ENCODE data around the gene SLC2A4RG. TPM values are rescaled to one million over a fixed set of nuclear protein-coding genes. Genes with fewer than 3 reads are reported as not detected.

SLC2A4RG gene
- total and polyA plus RNA-seq, 2 donors, result 33.4 to 66.1 TPM

GRCh38 chr20:63755933-63756647, 16.5 kb downstream of the SLC2A4RG start:
- Histone ChIP-seq H3K4me3 (ENCODE audit: low read length in 2 of 2) (no peak overlapping the region), H3K27me3 (ENCODE audit: control insufficient read depth in 2 of 2, insufficient read depth in 1 of 2, low read length in 1 of 2) (no peaks in the 10 kb centered on the region), H3K27ac (ENCODE audit: low read depth in 1 of 2, low read length in 1 of 2) (no peak overlapping the region), H3K4me1 (ENCODE audit: control insufficient read depth in 2 of 2, insufficient read depth in 2 of 2, low read length in 2 of 2) (peaks cover 2 to 7% of the 10 kb centered on the region in 2 donors), H3K9me3 (ENCODE audit: control insufficient read depth in 2 of 2, insufficient read depth in 1 of 2, low read length in 1 of 2) (no peaks in the 10 kb centered on the region), H3K36me3 (ENCODE audit: control insufficient read depth in 2 of 2, insufficient read depth in 2 of 2, low read length in 1 of 2) (no peaks in the 10 kb centered on the region)
- WGBS, result 94% methylated on average over 18 of the region's 18 CpGs
- DNase-seq (ENCODE audit: low read depth in 6 of 9, low spot score in 9 of 9), result no peak

- no peaks in the 10 kb centered on the region for H3K27me3 ChIP-seq (ENCODE audit: control insufficient read depth in 2 of 2, insufficient read depth in 1 of 2, low read length in 1 of 2)
- H3K9me3 ChIP-seq (ENCODE audit: control insufficient read depth in 2 of 2, insufficient read depth in 1 of 2, low read length in 1 of 2), result no peaks in the 10 kb centered on the region
- H3K27ac ChIP-seq (ENCODE audit: low read depth in 1 of 2, low read length in 1 of 2), result no peak overlapping the region
- WGBS, result 21% methylated on average over 8 of the region's 8 CpGs
- H3K4me3 ChIP-seq (ENCODE audit: low read length in 2 of 2), result no peak overlapping the region
- no peak for DNase-seq (ENCODE audit: low read depth in 6 of 9, low spot score in 9 of 9)
- H3K36me3 ChIP-seq (ENCODE audit: control insufficient read depth in 2 of 2, insufficient read depth in 2 of 2, low read length in 1 of 2), result no peaks in the 10 kb centered on the region
- H3K4me1 ChIP-seq (ENCODE audit: control insufficient read depth in 2 of 2, insufficient read depth in 2 of 2, low read length in 2 of 2), result peaks cover 0 to 3% of the 10 kb centered on the region in 2 donors
Measured at GRCh38 chr20:63756648-63756991, 17.0 kb downstream of the SLC2A4RG start.

DNA sequence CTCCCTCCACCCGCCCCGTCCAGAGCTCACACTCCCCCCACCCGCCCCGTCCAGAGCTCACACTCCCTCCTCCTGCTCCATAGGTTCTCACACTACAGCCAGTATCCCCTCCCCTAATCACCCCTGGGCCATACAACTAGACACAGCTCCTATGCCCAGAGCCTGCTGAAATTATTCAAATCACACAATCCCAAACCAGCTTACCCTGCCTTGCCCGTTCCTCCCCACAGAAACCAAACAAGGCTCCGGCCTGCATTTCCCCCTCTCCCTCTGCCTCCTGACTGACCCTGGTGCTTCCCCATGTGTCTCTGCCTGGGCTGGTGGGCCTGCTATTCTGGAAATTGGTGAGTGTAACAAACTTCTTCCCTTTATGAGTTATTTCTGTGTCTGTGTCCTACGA, 18.6 kb downstream of the SLC2A4RG start:
- 98% methylated on average over 7 of the region's 7 CpGs for WGBS
- Histone ChIP-seq H3K4me1 (ENCODE audit: control insufficient read depth in 2 of 2, insufficient read depth in 2 of 2, low read length in 2 of 2) (no peaks in the 10 kb centered on the region), H3K4me3 (ENCODE audit: low read length in 2 of 2) (no peak overlapping the region), H3K9me3 (ENCODE audit: control insufficient read depth in 2 of 2, insufficient read depth in 1 of 2, low read length in 1 of 2) (no peaks in the 10 kb centered on the region), H3K27me3 (ENCODE audit: control insufficient read depth in 2 of 2, insufficient read depth in 1 of 2, low read length in 1 of 2) (no peaks in the 10 kb centered on the region), H3K27ac (ENCODE audit: low read depth in 1 of 2, low read length in 1 of 2) (no peak overlapping the region), H3K36me3 (ENCODE audit: control insufficient read depth in 2 of 2, insufficient read depth in 2 of 2, low read length in 1 of 2) (no peaks in the 10 kb centered on the region)
- DNase-seq (ENCODE audit: low read depth in 6 of 9, low spot score in 9 of 9), result no peak

DNA sequence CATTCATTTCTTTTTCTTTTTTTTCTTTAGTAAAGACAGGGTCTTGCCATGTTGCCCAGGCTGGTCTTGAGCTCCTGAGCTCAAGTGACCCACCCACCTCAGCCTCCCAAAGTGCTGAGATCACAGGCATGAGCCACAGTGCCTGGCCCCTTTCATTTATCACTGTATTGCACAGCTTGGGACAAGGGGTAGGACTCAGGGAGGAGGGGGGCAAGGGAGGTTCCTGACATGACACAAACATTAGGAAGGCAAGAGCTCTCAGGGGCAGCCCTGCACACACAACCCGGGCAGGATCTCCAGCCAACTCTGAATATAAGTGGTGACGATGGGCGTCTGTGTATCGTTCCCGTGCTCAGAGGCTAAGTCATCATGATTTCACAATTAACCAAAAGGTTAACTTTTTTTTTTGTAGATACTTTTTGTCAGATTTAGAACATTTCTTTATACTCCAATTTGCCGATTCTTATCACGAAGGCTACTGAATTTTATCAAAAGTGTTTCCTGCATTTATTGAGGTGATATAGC, 19.9 kb downstream of the SLC2A4RG start:
- no peaks in the 10 kb centered on the region for H3K27me3 ChIP-seq (ENCODE audit: control insufficient read depth in 2 of 2, insufficient read depth in 1 of 2, low read length in 1 of 2)
- H3K9me3 ChIP-seq (ENCODE audit: control insufficient read depth in 2 of 2, insufficient read depth in 1 of 2, low read length in 1 of 2), result no peaks in the 10 kb centered on the region
- no peaks in the 10 kb centered on the region for H3K4me1 ChIP-seq (ENCODE audit: control insufficient read depth in 2 of 2, insufficient read depth in 2 of 2, low read length in 2 of 2)
- WGBS, result 98% methylated on average over 7 of the region's 7 CpGs
- no peak overlapping the region for H3K4me3 ChIP-seq (ENCODE audit: low read length in 2 of 2)
- no peak for DNase-seq (ENCODE audit: low read depth in 6 of 9, low spot score in 9 of 9)
- no peak overlapping the region for H3K27ac ChIP-seq (ENCODE audit: low read depth in 1 of 2, low read length in 1 of 2)
- no peaks in the 10 kb centered on the region for H3K36me3 ChIP-seq (ENCODE audit: control insufficient read depth in 2 of 2, insufficient read depth in 2 of 2, low read length in 1 of 2)

DNA sequence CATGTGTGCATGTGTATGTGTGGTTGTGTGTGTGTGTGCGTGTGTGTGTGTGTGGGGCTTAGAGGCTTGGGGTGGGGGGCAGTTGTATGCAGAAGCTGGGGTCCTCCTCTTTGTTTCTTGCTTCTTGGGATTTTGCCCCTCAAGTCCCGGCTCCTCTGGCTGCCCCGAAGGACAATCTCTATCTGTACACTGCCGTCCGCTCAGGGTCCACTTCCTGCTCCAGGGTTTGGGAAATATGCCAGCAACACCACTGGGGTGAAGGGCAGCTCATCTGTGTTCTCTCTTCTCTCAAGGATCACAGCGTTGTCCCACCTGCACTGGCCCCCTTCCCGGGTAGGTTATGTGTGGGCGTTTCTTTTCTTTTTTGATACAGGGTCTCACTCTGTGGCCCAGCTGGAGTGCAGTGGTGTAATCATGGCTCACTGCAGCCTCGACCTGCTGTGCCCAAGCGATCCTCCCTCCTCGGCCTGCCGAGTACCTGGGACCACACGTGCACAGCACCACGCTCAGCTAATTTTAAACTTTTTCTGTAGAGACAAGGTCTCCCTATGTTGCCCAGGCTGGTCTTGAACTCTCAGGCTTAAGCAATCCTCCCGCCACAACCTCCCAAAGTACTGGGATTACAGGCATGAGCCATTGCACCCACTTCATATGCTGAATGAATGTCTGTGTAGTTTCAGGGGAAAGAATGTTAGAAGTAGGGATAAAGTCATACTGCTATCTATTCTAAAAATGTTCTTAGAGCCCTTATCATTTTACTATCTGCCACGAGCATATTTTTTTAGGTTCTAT, 25.7 kb downstream of the SLC2A4RG start:
- Histone ChIP-seq H3K4me3 (ENCODE audit: low read length in 2 of 2) (no peak overlapping the region), H3K4me1 (ENCODE audit: control insufficient read depth in 2 of 2, insufficient read depth in 2 of 2, low read length in 2 of 2) (no peaks in the 10 kb centered on the region), H3K27me3 (ENCODE audit: control insufficient read depth in 2 of 2, insufficient read depth in 1 of 2, low read length in 1 of 2) (no peaks in the 10 kb centered on the region), H3K27ac (ENCODE audit: low read depth in 1 of 2, low read length in 1 of 2) (no peak overlapping the region), H3K36me3 (ENCODE audit: control insufficient read depth in 2 of 2, insufficient read depth in 2 of 2, low read length in 1 of 2) (no peaks in the 10 kb centered on the region), H3K9me3 (ENCODE audit: control insufficient read depth in 2 of 2, insufficient read depth in 1 of 2, low read length in 1 of 2) (no peaks in the 10 kb centered on the region)
- 95% methylated on average over 16 of the region's 16 CpGs for WGBS
- DNase-seq (ENCODE audit: low read depth in 6 of 9, low spot score in 9 of 9), result no peak

- H3K9me3 ChIP-seq (ENCODE audit: control insufficient read depth in 2 of 2, insufficient read depth in 1 of 2, low read length in 1 of 2), result no peaks in the 10 kb centered on the region
- no peak overlapping the region for H3K27ac ChIP-seq (ENCODE audit: low read depth in 1 of 2, low read length in 1 of 2)
- H3K27me3 ChIP-seq (ENCODE audit: control insufficient read depth in 2 of 2, insufficient read depth in 1 of 2, low read length in 1 of 2), result no peaks in the 10 kb centered on the region
- no peak for DNase-seq (ENCODE audit: low read depth in 6 of 9, low spot score in 9 of 9)
- no peak overlapping the region for H3K4me3 ChIP-seq (ENCODE audit: low read length in 2 of 2)
- H3K4me1 ChIP-seq (ENCODE audit: control insufficient read depth in 2 of 2, insufficient read depth in 2 of 2, low read length in 2 of 2), result no peaks in the 10 kb centered on the region
- WGBS, result 98% methylated on average over 7 of the region's 7 CpGs
- no peaks in the 10 kb centered on the region for H3K36me3 ChIP-seq (ENCODE audit: control insufficient read depth in 2 of 2, insufficient read depth in 2 of 2, low read length in 1 of 2)
Measured at GRCh38 chr20:63765902-63766301, 26.3 kb downstream of the SLC2A4RG start.

- Histone ChIP-seq H3K27ac (ENCODE audit: low read depth in 1 of 2, low read length in 1 of 2) (no peak overlapping the region), H3K4me3 (ENCODE audit: low read length in 2 of 2) (no peak overlapping the region), H3K4me1 (ENCODE audit: control insufficient read depth in 2 of 2, insufficient read depth in 2 of 2, low read length in 2 of 2) (no peaks in the 10 kb centered on the region), H3K27me3 (ENCODE audit: control insufficient read depth in 2 of 2, insufficient read depth in 1 of 2, low read length in 1 of 2) (peaks cover 0 to 2% of the 10 kb centered on the region in 2 donors), H3K9me3 (ENCODE audit: control insufficient read depth in 2 of 2, insufficient read depth in 1 of 2, low read length in 1 of 2) (peaks cover 0 to 2% of the 10 kb centered on the region in 2 donors), H3K36me3 (ENCODE audit: control insufficient read depth in 2 of 2, insufficient read depth in 2 of 2, low read length in 1 of 2) (no peaks in the 10 kb centered on the region)
- DNase-seq (ENCODE audit: low read depth in 6 of 9, low spot score in 9 of 9), result no peak
- 98% methylated on average over 38 of the region's 38 CpGs for WGBS
Measured at GRCh38 chr20:63766695-63767426, 27.3 kb downstream of the SLC2A4RG start.

DNA sequence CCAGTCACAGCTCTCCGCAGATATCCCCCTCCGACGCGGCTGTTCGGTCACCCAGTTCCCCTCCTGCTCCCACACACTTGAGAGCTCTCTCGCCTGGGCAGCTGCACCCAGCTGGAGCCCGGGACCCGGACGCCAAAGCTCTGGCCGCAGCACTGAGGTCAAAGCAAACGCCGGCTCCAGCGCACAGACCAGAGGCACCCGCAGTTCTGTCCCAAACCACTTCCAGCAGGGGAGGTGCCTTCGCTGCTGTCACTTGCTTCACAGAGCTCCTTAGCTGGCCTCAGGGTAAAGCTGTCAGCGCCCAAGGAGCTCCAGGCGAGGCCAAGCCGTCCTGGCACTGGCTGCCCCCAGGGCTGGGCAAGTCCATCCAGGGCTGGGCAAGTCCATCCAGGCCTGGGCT, 27.9 kb downstream of the SLC2A4RG start:
- WGBS, result 85% methylated on average over 18 of the region's 18 CpGs
- no peak for DNase-seq (ENCODE audit: low read depth in 6 of 9, low spot score in 9 of 9)
- H3K4me3 ChIP-seq (ENCODE audit: low read length in 2 of 2), result no peak overlapping the region

DNA sequence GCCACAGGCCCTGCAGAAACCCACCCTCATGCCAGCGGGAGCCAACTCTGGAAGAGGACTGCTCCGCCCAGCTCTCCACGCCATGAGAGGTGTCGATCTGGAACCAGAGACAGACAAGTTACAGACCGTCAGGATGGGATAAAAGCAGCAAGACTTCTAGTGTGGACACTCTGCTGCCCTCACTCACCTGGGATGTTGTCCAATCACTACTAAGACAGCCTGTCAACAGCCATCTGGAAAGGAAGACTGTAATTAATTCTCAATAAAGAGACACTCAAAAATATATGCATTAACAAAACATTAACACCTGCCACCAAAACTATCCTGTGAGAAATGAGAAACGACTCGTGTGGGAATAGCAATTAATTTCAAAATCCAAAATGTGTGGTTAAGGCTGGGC, 28.3 kb downstream of the SLC2A4RG start:
- H3K27ac ChIP-seq (ENCODE audit: low read depth in 1 of 2, low read length in 1 of 2), result no peak overlapping the region
- H3K36me3 ChIP-seq (ENCODE audit: control insufficient read depth in 2 of 2, insufficient read depth in 2 of 2, low read length in 1 of 2), result no peaks in the 10 kb centered on the region
- peaks cover 0 to 2% of the 10 kb centered on the region in 2 donors for H3K4me1 ChIP-seq (ENCODE audit: control insufficient read depth in 2 of 2, insufficient read depth in 2 of 2, low read length in 2 of 2)
- H3K4me3 ChIP-seq (ENCODE audit: low read length in 2 of 2), result no peak overlapping the region
- peaks cover 0 to 2% of the 10 kb centered on the region in 2 donors for H3K9me3 ChIP-seq (ENCODE audit: control insufficient read depth in 2 of 2, insufficient read depth in 1 of 2, low read length in 1 of 2)
- no peak for DNase-seq (ENCODE audit: low read depth in 6 of 9, low spot score in 9 of 9)
- peaks cover 0 to 2% of the 10 kb centered on the region in 2 donors for H3K27me3 ChIP-seq (ENCODE audit: control insufficient read depth in 2 of 2, insufficient read depth in 1 of 2, low read length in 1 of 2)
- WGBS, result 94% methylated on average over 7 of the region's 7 CpGs

More for the DNA sequence above, 27.9 kb downstream of the SLC2A4RG start:
- Histone ChIP-seq H3K27me3 (ENCODE audit: control insufficient read depth in 2 of 2, insufficient read depth in 1 of 2, low read length in 1 of 2) (peaks cover 0 to 2% of the 10 kb centered on the region in 2 donors), H3K27ac (ENCODE audit: low read depth in 1 of 2, low read length in 1 of 2) (no peak overlapping the region), H3K36me3 (ENCODE audit: control insufficient read depth in 2 of 2, insufficient read depth in 2 of 2, low read length in 1 of 2) (no peaks in the 10 kb centered on the region), H3K9me3 (ENCODE audit: control insufficient read depth in 2 of 2, insufficient read depth in 1 of 2, low read length in 1 of 2) (peaks cover 0 to 2% of the 10 kb centered on the region in 2 donors), H3K4me1 (ENCODE audit: control insufficient read depth in 2 of 2, insufficient read depth in 2 of 2, low read length in 2 of 2) (no peaks in the 10 kb centered on the region)

Measured in thymus (tissue), 11 donors.